Loucy (cell line): ENCODE data around the gene ANK3.

ENCODE experiments used
- CTCF ChIP-seq: fragments of 200-600 bp; sonication (generic); conservative IDR thresholded peaks from 2 replicates; pipeline ENCODE4 v1.5.1; 2014; ENCODE audit warnings: mild to moderate bottlenecking, antibody characterized with exemption, low read length
- EZH2phosphoT487 ChIP-seq: fragments of 200-600 bp; IDR thresholded peaks from 2 replicates; pipeline ENCODE4 v1.6.1; 2018; ENCODE audit warnings: antibody characterized with exemption, mild to moderate bottlenecking, moderate library complexity, borderline replicate concordance

- TF ChIP-seq EZH2phosphoT487: no peak
- no peak for TF ChIP-seq CTCF
Observed at GRCh38 chr10:60331886-60332285, 57.8 kb downstream of the ANK3 start.
